Fibroblast of lung (primary cell): Measurements from ENCODE around the gene TTLL6. TPM values are rescaled to one million over a fixed set of nuclear protein-coding genes. Genes with fewer than 3 reads are reported as not detected.

Experiments
- DNase-seq, 2 donors: peaks; one replicate each; pipeline versions ENCODE4 v3.0.0 to v3.0.0-alpha.2; 2010; ENCODE audit warnings: low read depth in 2 of 2
- H2AFZ ChIP-seq: 2 replicates; pipeline ENCODE4 v1.5.1; 2012; ENCODE audit warnings: low read length, control low read depth, inconsistent platforms
- H3K27ac ChIP-seq: 2 replicates; pipeline ENCODE4 v1.5.1; 2011; ENCODE audit warnings: low read length, control low read depth; ENCODE audit not compliant: insufficient read depth
- H3K27me3 ChIP-seq: 2 replicates; pipeline ENCODE4 v1.5.1; 2011; ENCODE audit warnings: mild to moderate bottlenecking, low read length; ENCODE audit not compliant: control insufficient read depth, insufficient read depth
- H3K36me3 ChIP-seq: 2 replicates; pipeline ENCODE4 v1.5.1; 2011; ENCODE audit warnings: low read length; ENCODE audit not compliant: control insufficient read depth, insufficient read depth
- H3K4me1 ChIP-seq: 2 replicates; pipeline ENCODE4 v1.5.1; 2011; ENCODE audit warnings: low read length; ENCODE audit not compliant: control insufficient read depth, insufficient read depth; ENCODE audit errors: extremely low read depth
- H3K4me2 ChIP-seq: 2 replicates; pipeline ENCODE4 v1.5.1; 2011; ENCODE audit warnings: low read length, control low read depth; ENCODE audit not compliant: insufficient read depth; ENCODE audit errors: extremely low read depth
- H3K4me3 ChIP-seq, 4 experiments: fragments of 200-600 bp in 1 of 4; sonication (generic) in 1 of 4; replicated peaks in 1 of 4; 2 replicates each; pipeline ENCODE4 v1.5.1; 2011 to 2016; ENCODE audit warnings: low read length in 4 of 4, low read depth in 3 of 4, mild to moderate bottlenecking in 3 of 4, control low read depth in 2 of 4, inconsistent platforms in 1 of 4, mixed read lengths in 1 of 4; ENCODE audit not compliant: insufficient read depth in 1 of 4; ENCODE audit errors: control extremely low read depth in 1 of 4
- H3K79me2 ChIP-seq: 2 replicates; pipeline ENCODE4 v1.5.1; 2012; ENCODE audit warnings: mild to moderate bottlenecking, low read length, inconsistent platforms; ENCODE audit not compliant: control insufficient read depth, insufficient read depth
- H3K9ac ChIP-seq: 2 replicates; pipeline ENCODE4 v1.5.1; 2011; ENCODE audit warnings: mild to moderate bottlenecking, low read length, control low read depth; ENCODE audit not compliant: insufficient read depth
- H3K9me3 ChIP-seq: 2 replicates; pipeline ENCODE4 v1.5.1; 2012; ENCODE audit warnings: low read depth, low read length; ENCODE audit not compliant: control insufficient read depth, insufficient read depth
- H4K20me1 ChIP-seq: 2 replicates; pipeline ENCODE4 v1.5.1; 2011; ENCODE audit warnings: low read length; ENCODE audit not compliant: control insufficient read depth, insufficient read depth; ENCODE audit errors: extremely low read depth
- CTCF ChIP-seq, 2 donors: IDR thresholded peaks in 1 of 2; conservative IDR thresholded peaks in 1 of 2; 1 replicate in 1 of 2; 2 replicates in 1 of 2; pipeline ENCODE4 v1.5.1; 2011 to 2012; ENCODE audit warnings: low read length in 2 of 2, control low read depth in 1 of 2, inconsistent platforms in 1 of 2, low read depth in 1 of 2, mild to moderate bottlenecking in 1 of 2
- EZH2 ChIP-seq: IDR thresholded peaks from 2 replicates; pipeline ENCODE4 v1.5.1; 2012; ENCODE audit warnings: low read length, control low read depth, mild to moderate bottlenecking; ENCODE audit errors: missing control alignments
- polyA plus RNA-seq, 2 donors: library from polyadenylated mRNA; depleted of rRNA in 1 of 2; stranded (reverse) in 1 of 2; unstranded in 1 of 2; fragments of >200 nt; gene quantifications; 2 replicates each; pipeline ENCODE4 v1.2.1, GENCODE V29; 2011 to 2012; ENCODE audit warnings: missing spikeins in 1 of 2
- total RNA-seq: library from RNA; depleted of rRNA; stranded (reverse); fragments of >200 nt; gene quantifications from 2 replicates; pipeline ENCODE4 v1.2.1, GENCODE V29; 2014

Gene TTLL6
- total and polyA plus RNA-seq, 2 donors (not counting 1 experiment from before 2014, with no cell fraction given), result 0.17 TPM; not detected in 1

GRCh38 chr17:48814504-48814903, 2.5 kb downstream of the TTLL6 start:
- TF ChIP-seq CTCF (conservative IDR thresholded peaks at IDR 0.05 in 1 of 2, IDR thresholded peaks at IDR 0.05 in 1 of 2; ENCODE audit: low read depth in 1 of 2, low read length in 2 of 2), result peak; percentile 70 to 90
- no peak for TF ChIP-seq EZH2
- Histone ChIP-seq H3K4me1 (no peaks in the 10 kb centered on the region), H3K27me3 (peaks cover 20% of the 10 kb centered on the region), H3K4me3 (no peak overlapping the region), H3K9ac (no peak overlapping the region), H3K79me2 (no peaks in the 10 kb centered on the region), H4K20me1 (no peaks in the 10 kb centered on the region), H3K36me3 (no peaks in the 10 kb centered on the region), H2AFZ (no peak overlapping the region), H3K9me3 (no peaks in the 10 kb centered on the region), H3K4me2 (no peak overlapping the region), H3K27ac (no peak overlapping the region)
- peak; percentile 11 to 51 for DNase-seq

GRCh38 chr17:48812001-48812400, 5.0 kb downstream of the TTLL6 start:
- Histone ChIP-seq H3K9me3 (no peaks in the 10 kb centered on the region), H3K9ac (no peak overlapping the region), H3K27ac (no peak overlapping the region), H3K79me2 (no peaks in the 10 kb centered on the region), H3K36me3 (no peaks in the 10 kb centered on the region), H3K4me3 (no peak overlapping the region), H2AFZ (no peak overlapping the region), H3K27me3 (peaks cover 21% of the 10 kb centered on the region), H3K4me2 (no peak overlapping the region), H4K20me1 (no peaks in the 10 kb centered on the region), H3K4me1 (no peaks in the 10 kb centered on the region)
- DNase-seq, result no peak
- TF ChIP-seq EZH2 (no peak), CTCF (conservative IDR thresholded peaks at IDR 0.05 in 1 of 2, IDR thresholded peaks at IDR 0.05 in 1 of 2; ENCODE audit: low read depth in 1 of 2, low read length in 2 of 2) (no peak)

- no peak for TF ChIP-seq CTCF (conservative IDR thresholded peaks at IDR 0.05 in 1 of 2, IDR thresholded peaks at IDR 0.05 in 1 of 2; ENCODE audit: low read depth in 1 of 2, low read length in 2 of 2)
- TF ChIP-seq EZH2, result no peak
- DNase-seq, result no peak
- H3K4me1 ChIP-seq, result no peaks in the 10 kb centered on the region
- no peaks in the 10 kb centered on the region for H3K9me3 ChIP-seq
- no peak overlapping the region for H3K4me3 ChIP-seq
- H4K20me1 ChIP-seq, result no peaks in the 10 kb centered on the region
- no peak overlapping the region for H3K9ac ChIP-seq
- H3K79me2 ChIP-seq, result no peaks in the 10 kb centered on the region
- no peaks in the 10 kb centered on the region for H3K36me3 ChIP-seq
- H2AFZ ChIP-seq, result no peak overlapping the region
- no peak overlapping the region for H3K27ac ChIP-seq
- no peak overlapping the region for H3K4me2 ChIP-seq
- peaks cover 10% of the 10 kb centered on the region for H3K27me3 ChIP-seq
Measured at GRCh38 chr17:48809182-48809581, 7.8 kb downstream of the TTLL6 start.
